Stimulated activated memory B cell treated with anti-CD40 and anti-IgM and Interleukin-4, amounts not matched to agents 10 μg/mL and 1 μg/mL and 100 μg/mL, for 72 hours (primary cell): Measurements from ENCODE around the gene EIF5AL1.
"Not testable (repeated sequence)": the region's sequence is repeated elsewhere in the genome, so short reads cannot be mapped to it uniquely, and the experiment has no call there.

Experiments
- ATAC-seq: fragments of 150-1000 bp; cut with Tn5 transposase; 2 replicates; pipeline ENCODE4 v1.10.0; 2021
- H3K27ac Mint-ChIP-seq: one replicate; pipeline ENCODE4 v1.8.0; 2022; ENCODE audit warnings: mild to moderate bottlenecking, mixed read lengths
- H3K27me3 Mint-ChIP-seq: one replicate; pipeline ENCODE4 v1.8.0; 2022; ENCODE audit warnings: mixed read lengths
- H3K36me3 Mint-ChIP-seq: one replicate; pipeline ENCODE4 v1.8.0; 2022; ENCODE audit warnings: mixed read lengths
- H3K4me1 Mint-ChIP-seq: one replicate; pipeline ENCODE4 v1.8.0; 2022; ENCODE audit warnings: mixed read lengths
- H3K4me3 Mint-ChIP-seq: one replicate; pipeline ENCODE4 v1.8.0; 2022; ENCODE audit warnings: mild to moderate bottlenecking, moderate library complexity, mixed read lengths
- H3K9me3 Mint-ChIP-seq: one replicate; pipeline ENCODE4 v1.8.0; 2022; ENCODE audit warnings: mixed read lengths

The EIF5AL1 gene

DNA sequence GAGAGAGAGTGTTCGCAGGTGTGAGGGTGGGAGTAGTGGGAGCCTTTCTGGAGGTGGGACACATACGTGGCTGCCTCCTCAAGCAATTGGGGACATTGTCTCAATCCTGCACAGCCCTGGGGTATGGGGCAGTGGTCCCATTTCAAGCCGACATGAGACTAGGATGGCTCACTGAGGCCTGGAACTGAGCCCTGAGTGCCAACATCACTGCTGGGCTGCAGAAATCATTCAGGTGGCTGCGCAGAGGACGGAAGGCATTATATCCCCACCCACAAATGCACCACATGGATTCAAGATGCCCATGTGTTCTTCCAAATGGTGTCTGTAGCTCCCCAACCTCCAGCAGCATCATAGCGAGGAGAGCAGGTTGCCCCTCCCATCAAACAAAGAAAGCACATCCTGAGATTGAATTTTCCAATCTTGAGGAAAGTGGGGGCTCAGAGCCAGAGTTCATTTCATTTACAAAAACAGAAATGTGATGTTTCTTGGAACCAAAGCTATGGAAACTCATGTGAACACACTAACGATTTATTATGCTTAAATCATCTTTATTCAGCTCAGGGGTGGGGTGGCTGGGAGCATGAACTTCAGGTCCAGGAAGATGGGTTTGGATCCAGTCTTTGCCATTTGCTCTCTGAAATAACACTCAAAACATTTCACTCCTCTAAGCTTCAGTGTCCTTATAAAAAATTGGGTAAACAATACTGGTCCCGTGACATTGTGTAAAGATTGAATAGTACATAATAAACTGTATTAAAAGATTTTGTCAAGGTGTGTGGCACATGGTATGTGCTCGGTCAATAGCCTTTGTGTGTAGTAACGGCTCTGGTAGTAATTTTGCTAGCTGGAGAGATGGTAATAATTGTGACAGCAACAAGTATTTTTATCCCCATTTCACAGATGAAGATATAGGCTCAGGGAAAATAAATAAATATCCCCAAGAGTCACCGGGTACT, 43.3 kb downstream of the EIF5AL1 start:
- no peaks in the 10 kb centered on the region for H3K4me1 Mint-ChIP-seq
- H3K4me3 Mint-ChIP-seq: no peak overlapping the region
- no peak overlapping the region for H3K27ac Mint-ChIP-seq
- H3K36me3 Mint-ChIP-seq: no peaks in the 10 kb centered on the region
- H3K27me3 Mint-ChIP-seq: peaks cover 18% of the 10 kb centered on the region
- no peaks in the 10 kb centered on the region for H3K9me3 Mint-ChIP-seq
- ATAC-seq: no peak

- not testable (repeated sequence) for H3K4me3 Mint-ChIP-seq, H3K9me3 Mint-ChIP-seq, H3K36me3 Mint-ChIP-seq, H3K27ac Mint-ChIP-seq, H3K4me1 Mint-ChIP-seq, ATAC-seq
- H3K27me3 Mint-ChIP-seq: peaks cover 27% of the 10 kb centered on the region
Measured at GRCh38 chr10:79556961-79557360, 44.6 kb downstream of the EIF5AL1 start.

- H3K4me3 Mint-ChIP-seq: no peak overlapping the region
- H3K27me3 Mint-ChIP-seq: peaks cover 40% of the 10 kb centered on the region
- peaks cover 10% of the 10 kb centered on the region for H3K4me1 Mint-ChIP-seq
- ATAC-seq: no peak
- no peak overlapping the region for H3K27ac Mint-ChIP-seq
- H3K9me3 Mint-ChIP-seq: no peaks in the 10 kb centered on the region
- H3K36me3 Mint-ChIP-seq: no peaks in the 10 kb centered on the region
Measured at GRCh38 chr10:79559726-79560125, 47.4 kb downstream of the EIF5AL1 start.

DNA sequence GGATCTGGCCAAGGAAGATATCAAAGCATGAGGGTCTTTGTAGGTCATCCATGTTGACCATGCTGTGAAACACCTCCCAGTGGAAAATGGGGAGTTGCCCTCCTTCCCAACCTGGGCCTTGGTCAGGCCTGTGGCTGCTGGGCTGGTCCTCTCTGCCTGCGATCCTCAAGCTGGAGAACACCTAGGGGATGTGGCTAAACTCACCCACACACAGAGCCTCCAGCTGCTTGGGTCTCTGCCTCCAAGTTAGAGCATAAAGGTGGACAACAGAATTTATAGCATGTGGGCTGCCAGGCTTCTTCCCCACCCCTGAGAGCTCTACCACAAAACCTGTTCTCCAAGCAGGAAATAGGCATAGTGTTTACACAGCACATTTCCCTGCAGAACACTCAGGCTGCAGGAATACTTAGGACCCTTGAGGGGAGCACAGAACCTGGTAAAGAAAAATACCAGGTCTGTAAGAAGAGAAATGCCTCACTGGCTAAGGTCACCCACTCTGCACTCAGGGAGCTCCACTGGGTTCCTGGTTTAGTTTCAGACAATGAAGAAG, 47.9 kb downstream of the EIF5AL1 start, which contains the start of gene SFTPA2:
Gene SFTPA2 (minus strand): TSS at position 248 of the 550 bp plus-strand sequence. CDS start 924 bp downstream, outside the sequence.
- no peaks in the 10 kb centered on the region for H3K9me3 Mint-ChIP-seq
- no peak within 1 kb of the TSS for H3K27ac Mint-ChIP-seq
- no peaks in the 10 kb centered on the region for H3K36me3 Mint-ChIP-seq
- H3K27me3 Mint-ChIP-seq: peaks cover 40% of the 10 kb centered on the region
- H3K4me3 Mint-ChIP-seq: no peak within 1 kb of the TSS
- H3K4me1 Mint-ChIP-seq: peaks cover 10% of the 10 kb centered on the region
- ATAC-seq: no peak

DNA sequence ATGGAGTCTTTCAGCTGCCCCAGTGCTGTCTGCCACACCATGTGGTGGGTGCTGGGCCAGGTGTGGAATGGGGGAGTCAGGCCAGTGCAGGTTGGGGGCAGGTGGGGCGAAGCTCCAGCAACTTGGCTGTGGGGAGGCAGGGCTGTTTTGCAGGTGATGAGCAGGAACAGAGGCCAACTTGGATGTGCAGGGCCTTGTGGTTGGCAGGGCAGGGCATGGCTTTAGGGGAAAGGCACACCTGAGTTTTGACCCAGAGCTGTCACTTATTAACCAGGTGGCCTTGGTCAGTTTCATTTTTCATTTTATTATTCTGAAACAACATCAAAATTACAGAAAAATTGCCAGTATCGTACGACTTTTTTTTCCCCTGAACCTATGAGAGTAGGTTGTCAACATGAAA, 48.9 kb downstream of the EIF5AL1 start:
- Mint-ChIP-seq H3K27me3 (peaks cover 40% of the 10 kb centered on the region), H3K4me3 (no peak overlapping the region), H3K4me1 (peaks cover 10% of the 10 kb centered on the region), H3K9me3 (no peaks in the 10 kb centered on the region), H3K27ac (no peak overlapping the region), H3K36me3 (no peaks in the 10 kb centered on the region)
- no peak for ATAC-seq

DNA sequence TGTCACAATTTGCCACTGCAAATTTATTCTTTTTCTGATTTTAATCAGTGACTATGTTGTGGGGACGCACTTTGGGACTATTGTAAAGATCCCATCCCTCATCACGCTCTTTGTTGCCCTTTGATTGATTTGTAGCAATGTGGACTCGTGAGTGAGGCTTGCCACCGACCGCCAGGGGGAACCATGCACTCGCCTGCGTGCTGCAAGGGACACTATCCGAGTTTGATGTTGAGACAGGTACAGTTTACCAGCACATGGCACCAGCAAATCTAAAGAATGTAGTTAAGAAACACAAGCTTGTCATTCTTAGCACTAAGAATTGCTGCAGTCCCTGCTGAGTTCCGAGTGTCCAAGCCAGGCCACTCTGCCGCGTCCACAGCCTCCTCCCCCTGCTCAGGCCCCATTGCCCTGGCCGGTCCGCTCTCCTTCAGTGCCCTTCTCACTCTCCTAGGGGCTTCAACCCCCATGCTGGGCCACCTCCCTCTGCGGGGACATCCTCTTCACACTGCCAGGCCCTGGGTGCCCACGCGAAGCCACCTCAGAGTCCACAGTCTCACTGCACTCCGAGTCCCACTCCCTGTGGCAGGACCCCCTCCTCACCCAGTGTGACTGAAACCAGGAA, 49.9 kb downstream of the EIF5AL1 start:
- Mint-ChIP-seq H3K9me3 (no peaks in the 10 kb centered on the region), H3K4me3 (peak overlapping the region; percentile 0), H3K27ac (no peak overlapping the region), H3K27me3 (peaks cover 40% of the 10 kb centered on the region), H3K36me3 (no peaks in the 10 kb centered on the region), H3K4me1 (peaks cover 10% of the 10 kb centered on the region)
- ATAC-seq: peak; percentile 74

- no peaks in the 10 kb centered on the region for H3K9me3 Mint-ChIP-seq
- no peak overlapping the region for H3K4me3 Mint-ChIP-seq
- peaks cover 10% of the 10 kb centered on the region for H3K4me1 Mint-ChIP-seq
- peaks cover 36% of the 10 kb centered on the region for H3K27me3 Mint-ChIP-seq
- ATAC-seq: no peak
- no peak overlapping the region for H3K27ac Mint-ChIP-seq
- H3K36me3 Mint-ChIP-seq: no peaks in the 10 kb centered on the region
Measured at GRCh38 chr10:79563426-79563825, 51.1 kb downstream of the EIF5AL1 start.
